ES-I3 (cell line): ENCODE measurements around the gene NAA50.
A peak's percentile ranks its signal among the peaks of the same experiment; 100 is the strongest.

Experiments used
- H3K36me3 ChIP-seq: 2 replicates; pipeline ENCODE4 v1.6.1; 2013; ENCODE audit warnings: mild to moderate bottlenecking, low read length, control low read depth, moderate library complexity; ENCODE audit not compliant: insufficient read depth
- H3K4me1 ChIP-seq: 2 replicates; pipeline ENCODE4 v1.6.1; 2013; ENCODE audit warnings: mild to moderate bottlenecking, control low read depth, low read length; ENCODE audit not compliant: insufficient read depth
- H3K9ac ChIP-seq: 2 replicates; pipeline ENCODE4 v1.6.1; 2013; ENCODE audit warnings: low read depth, mild to moderate bottlenecking, low read length, moderate library complexity
- H3K9me3 ChIP-seq: 2 replicates; pipeline ENCODE4 v1.6.1; 2013; ENCODE audit warnings: mild to moderate bottlenecking, low read length, moderate library complexity; ENCODE audit not compliant: control insufficient read depth, insufficient read depth

NAA50 gene

GRCh38 chr3:113753376-113753985 is 7.4 kb upstream of the NAA50 start:
- Histone ChIP-seq H3K36me3 (no peaks in the 10 kb centered on the region), H3K9ac (no peak overlapping the region), H3K9me3 (peaks cover 3% of the 10 kb centered on the region; the same call in 1 of the 2 replicates), H3K4me1 (peaks cover 8% of the 10 kb centered on the region)

- H3K4me1 ChIP-seq, result peaks cover 8% of the 10 kb centered on the region
- H3K9ac ChIP-seq, result no peak overlapping the region
- H3K36me3 ChIP-seq, result no peaks in the 10 kb centered on the region
- H3K9me3 ChIP-seq, result no peaks in the 10 kb centered on the region
Observed at GRCh38 chr3:113751141-113751540, 5.1 kb upstream of the NAA50 start.

GRCh38 chr3:113747283-113748046 is 1.4 kb upstream of the NAA50 start:
- Histone ChIP-seq H3K9ac (peak overlapping the region; percentile 93), H3K4me1 (no peaks in the 10 kb centered on the region; the same call in 1 of the 2 replicates), H3K36me3 (peaks cover 4% of the 10 kb centered on the region; the same call in 1 of the 2 replicates), H3K9me3 (no peaks in the 10 kb centered on the region)

GRCh38 chr3:113746548-113747282 is 666 bp upstream of the NAA50 start, which contains the start of gene ATP6V1A:
Gene ATP6V1A, plus strand, starts transcription at chr3:113747035. Its CDS starts 31,719 bp downstream, at chr3:113778754.
- peaks cover 4% of the 10 kb centered on the region; the same call in 1 of the 2 replicates for H3K36me3 ChIP-seq
- no peaks in the 10 kb centered on the region for H3K9me3 ChIP-seq
- H3K9ac ChIP-seq, result peak within 1 kb of the TSS; percentile 93
- no peaks in the 10 kb centered on the region; the same call in 1 of the 2 replicates for H3K4me1 ChIP-seq

GRCh38 chr3:113744941-113745755 is 901 bp downstream of the NAA50 start:
- no peaks in the 10 kb centered on the region for H3K9me3 ChIP-seq
- peaks cover 4% of the 10 kb centered on the region; the same call in 1 of the 2 replicates for H3K36me3 ChIP-seq
- H3K9ac ChIP-seq, result peak overlapping the region; percentile 93
- H3K4me1 ChIP-seq, result no peaks in the 10 kb centered on the region; the same call in 1 of the 2 replicates

GRCh38 chr3:113743006-113743630 is 2.9 kb downstream of the NAA50 start:
- Histone ChIP-seq H3K9me3 (no peaks in the 10 kb centered on the region), H3K36me3 (peaks cover 4% of the 10 kb centered on the region; the same call in 1 of the 2 replicates), H3K9ac (no peak overlapping the region), H3K4me1 (no peaks in the 10 kb centered on the region; the same call in 1 of the 2 replicates)

GRCh38 chr3:113741620-113742019 is 4.4 kb downstream of the NAA50 start:
- no peak overlapping the region for H3K9ac ChIP-seq
- peaks cover 11% of the 10 kb centered on the region; the same call in 1 of the 2 replicates for H3K4me1 ChIP-seq
- H3K9me3 ChIP-seq, result no peaks in the 10 kb centered on the region
- peaks cover 4% of the 10 kb centered on the region; the same call in 1 of the 2 replicates for H3K36me3 ChIP-seq

- Histone ChIP-seq H3K36me3 (peaks cover 4% of the 10 kb centered on the region; the same call in 1 of the 2 replicates), H3K4me1 (peaks cover 14% of the 10 kb centered on the region; the same call in 1 of the 2 replicates), H3K9ac (no peak overlapping the region), H3K9me3 (no peaks in the 10 kb centered on the region)
Observed at GRCh38 chr3:113741086-113741485, 5.0 kb downstream of the NAA50 start.

GRCh38 chr3:113736548-113737089 is 9.4 kb downstream of the NAA50 start:
- H3K9me3 ChIP-seq, result no peaks in the 10 kb centered on the region
- H3K36me3 ChIP-seq, result no peaks in the 10 kb centered on the region
- no peak overlapping the region for H3K9ac ChIP-seq
- H3K4me1 ChIP-seq, result peaks cover 16% of the 10 kb centered on the region; the same call in 1 of the 2 replicates

- H3K4me1 ChIP-seq, result peaks cover 5% of the 10 kb centered on the region; the same call in 1 of the 2 replicates
- no peaks in the 10 kb centered on the region for H3K9me3 ChIP-seq
- no peak overlapping the region for H3K9ac ChIP-seq
- H3K36me3 ChIP-seq, result no peaks in the 10 kb centered on the region
Observed at GRCh38 chr3:113731694-113732093, 14.4 kb downstream of the NAA50 start.

GRCh38 chr3:113730550-113730949 is 15.5 kb downstream of the NAA50 start:
- Histone ChIP-seq H3K4me1 (no peaks in the 10 kb centered on the region), H3K36me3 (no peaks in the 10 kb centered on the region), H3K9me3 (no peaks in the 10 kb centered on the region), H3K9ac (no peak overlapping the region)

- Histone ChIP-seq H3K36me3 (no peaks in the 10 kb centered on the region; the same call in 1 of the 2 replicates), H3K4me1 (no peaks in the 10 kb centered on the region), H3K9ac (no peak overlapping the region), H3K9me3 (no peaks in the 10 kb centered on the region)
Observed at GRCh38 chr3:113728661-113729060, 17.4 kb downstream of the NAA50 start.

GRCh38 chr3:113721636-113722035 is 24.4 kb downstream of the NAA50 start:
- peaks cover 10% of the 10 kb centered on the region; the same call in 1 of the 2 replicates for H3K36me3 ChIP-seq
- no peaks in the 10 kb centered on the region for H3K4me1 ChIP-seq
- H3K9ac ChIP-seq, result no peak overlapping the region
- no peaks in the 10 kb centered on the region for H3K9me3 ChIP-seq
